LNCAP (cell line): ENCODE measurements around the gene IL1RAPL2.

Experiments
- CTCF ChIP-seq: fragments of 450-650 bp; IDR thresholded peaks from 2 replicates; pipeline ENCODE4 v1.5.1; 2017; ENCODE audit warnings: mild to moderate bottlenecking

Gene IL1RAPL2

GRCh38 chrX:104684077-104684476 is 118.1 kb downstream of the IL1RAPL2 start:
- TF ChIP-seq CTCF = no peak

- TF ChIP-seq CTCF = no peak
Measured at GRCh38 chrX:104695593-104695992, 129.6 kb downstream of the IL1RAPL2 start.

- TF ChIP-seq CTCF = no peak
Measured at GRCh38 chrX:104696667-104697066, 130.7 kb downstream of the IL1RAPL2 start.

- TF ChIP-seq CTCF = no peak
Measured at GRCh38 chrX:104697294-104697693, 131.3 kb downstream of the IL1RAPL2 start.

GRCh38 chrX:104707042-104707441 is 141.0 kb downstream of the IL1RAPL2 start:
- TF ChIP-seq CTCF = no peak

GRCh38 chrX:104707572-104707971 is 141.6 kb downstream of the IL1RAPL2 start:
- TF ChIP-seq CTCF = no peak

- no peak for TF ChIP-seq CTCF
Measured at GRCh38 chrX:104712515-104712914, 146.5 kb downstream of the IL1RAPL2 start.

- TF ChIP-seq CTCF = no peak
Measured at GRCh38 chrX:104721854-104722253, 155.9 kb downstream of the IL1RAPL2 start.
